Measurements from ENCODE around the gene KATNB1.
A peak's percentile ranks its signal among the peaks of the same experiment; 100 is the strongest.
"Not testable (repeated sequence)": the region's sequence is repeated elsewhere in the genome, so short reads cannot be mapped to it uniquely, and the experiment has no call there.

The KATNB1 gene

GRCh38 chr16:57743886-57744641 lies 8.5 kb downstream of the KATNB1 start:
- no peak for DNase-seq (ENCODE audit: low spot score)

- no peak for DNase-seq (ENCODE audit: low spot score)
These were observed 9.0 kb downstream of the KATNB1 start for GRCh38 chr16:57744642-57744903.

DNA sequence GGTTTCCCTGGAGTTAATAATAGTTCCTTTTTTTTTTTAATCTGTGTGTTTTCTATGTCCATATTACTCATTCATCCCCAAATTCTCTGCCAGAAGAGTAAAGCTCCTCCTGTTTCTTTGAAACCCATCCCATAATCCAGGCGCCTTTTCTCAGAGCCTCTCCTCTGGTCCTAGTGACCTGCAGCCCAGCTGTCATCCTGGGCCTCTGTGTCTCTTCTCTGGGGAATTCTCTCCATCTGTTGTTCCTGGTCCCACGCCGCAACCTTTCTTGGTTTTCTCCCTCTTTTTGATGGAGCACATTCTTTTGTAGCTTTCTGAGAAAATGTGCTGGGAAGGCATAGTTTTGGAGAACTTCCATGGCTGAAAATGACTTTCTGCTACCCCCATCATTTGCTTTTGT lies 10.2 kb downstream of the KATNB1 start:
- no peak for DNase-seq (ENCODE audit: low spot score)

- DNase-seq (ENCODE audit: low spot score): not testable (repeated sequence)
These were observed 10.7 kb downstream of the KATNB1 start for GRCh38 chr16:57746316-57746715.

DNA sequence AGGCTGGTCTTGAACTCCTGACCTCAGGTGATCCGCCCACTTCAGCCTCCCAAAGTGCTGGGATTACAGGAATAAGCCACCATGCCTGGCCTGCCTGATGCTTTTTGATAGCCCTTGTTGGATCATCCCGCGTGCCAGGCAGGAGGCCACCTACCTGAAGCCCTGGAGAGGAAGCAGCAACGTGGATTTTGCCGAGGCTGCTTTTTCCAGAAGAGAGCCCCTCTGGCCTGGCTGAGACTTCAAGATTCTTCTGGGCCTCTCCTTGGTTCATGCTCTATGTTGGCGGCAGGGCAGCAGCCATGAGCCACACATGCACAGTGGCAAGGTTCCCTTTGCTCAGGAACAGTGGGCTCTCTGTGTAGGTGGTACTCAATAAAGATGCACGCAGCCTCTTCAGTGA lies 11.5 kb downstream of the KATNB1 start:
- no peak for DNase-seq (ENCODE audit: low spot score)

- no peak for DNase-seq (ENCODE audit: low spot score)
These were observed 11.9 kb downstream of the KATNB1 start for GRCh38 chr16:57747496-57747895.

DNA sequence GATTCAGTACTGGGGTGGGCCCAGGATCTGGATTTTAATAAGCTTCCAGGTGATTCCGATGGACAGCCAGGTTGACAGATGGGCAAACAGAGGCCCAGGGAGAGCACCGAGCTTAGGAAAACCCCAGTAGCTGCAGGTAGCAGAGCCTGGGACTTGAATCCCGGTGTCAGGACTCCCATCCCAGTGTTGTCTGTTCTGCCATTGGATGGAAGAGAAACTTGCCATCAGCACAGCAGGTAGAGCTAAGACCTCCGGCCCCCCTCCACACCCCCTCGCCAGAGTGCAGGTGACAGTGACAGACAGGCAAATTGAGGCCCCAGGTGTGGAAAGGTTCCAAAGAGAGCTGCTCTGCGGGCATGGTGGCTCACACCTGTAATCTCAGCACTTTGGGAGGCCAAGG lies 12.4 kb downstream of the KATNB1 start:
- no peak for DNase-seq (ENCODE audit: low spot score)

GRCh38 chr16:57748596-57748995 lies 13.0 kb downstream of the KATNB1 start:
- no peak for DNase-seq (ENCODE audit: low spot score)

DNA sequence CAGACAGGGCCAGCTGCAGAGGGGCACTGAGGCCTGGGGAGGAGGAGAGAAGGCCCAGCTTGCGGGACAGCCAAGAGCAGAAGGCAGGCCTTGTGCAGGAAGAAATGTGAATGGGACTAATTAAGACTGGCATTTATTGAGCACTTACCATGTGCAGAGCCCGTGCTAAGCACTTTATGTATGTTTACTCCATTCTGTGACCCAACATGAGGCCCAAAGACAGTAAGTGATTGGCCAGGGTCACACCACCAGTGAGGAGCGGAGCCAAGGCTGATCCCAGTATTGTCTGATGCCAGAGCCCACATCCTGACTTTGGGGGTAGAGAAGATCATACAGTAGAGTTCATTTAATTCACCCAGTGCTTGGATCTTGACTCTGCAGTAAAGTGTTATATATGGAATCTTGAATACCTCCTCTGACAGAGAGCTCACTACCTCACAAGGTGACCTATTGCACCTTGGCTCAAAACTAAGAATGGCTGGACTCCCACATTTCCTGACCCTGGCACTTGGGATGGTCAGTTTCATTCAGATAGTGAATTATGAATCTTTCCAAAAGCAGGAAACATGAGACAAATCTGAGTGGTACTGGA lies 13.6 kb downstream of the KATNB1 start:
- no peak for DNase-seq (ENCODE audit: low spot score)

DNA sequence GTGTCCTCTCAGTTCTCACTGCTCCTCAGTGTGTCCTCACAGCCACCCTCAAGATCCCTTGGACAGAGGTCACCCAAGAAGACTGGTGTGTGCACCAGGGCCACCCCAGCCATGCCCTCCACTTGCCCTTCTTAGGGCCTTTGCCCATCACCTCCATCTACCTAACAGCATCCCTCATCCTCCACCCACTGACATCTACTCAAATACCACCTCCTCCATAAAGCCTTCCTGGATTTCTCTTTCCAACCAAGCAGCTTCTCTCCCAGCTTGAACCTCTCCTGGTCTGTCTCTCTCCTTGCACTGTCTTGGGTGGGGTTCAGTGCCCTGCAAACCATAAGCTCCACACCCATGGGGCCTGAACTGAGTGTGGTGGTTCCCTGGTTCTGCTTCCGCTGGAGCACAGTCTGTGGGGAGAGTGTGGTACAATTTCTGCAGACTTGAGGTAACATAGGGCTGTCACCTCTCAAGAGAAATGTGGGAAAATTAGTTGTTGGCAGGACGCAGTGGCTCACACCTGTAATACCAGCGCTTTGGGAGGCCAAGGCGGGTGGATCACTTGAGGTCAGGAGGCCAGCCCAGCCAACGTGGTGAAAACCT lies 14.4 kb downstream of the KATNB1 start:
- DNase-seq (ENCODE audit: low spot score): no peak

GRCh38 chr16:57750796-57751538 lies 15.4 kb downstream of the KATNB1 start:
- no peak for DNase-seq (ENCODE audit: low spot score)

DNA sequence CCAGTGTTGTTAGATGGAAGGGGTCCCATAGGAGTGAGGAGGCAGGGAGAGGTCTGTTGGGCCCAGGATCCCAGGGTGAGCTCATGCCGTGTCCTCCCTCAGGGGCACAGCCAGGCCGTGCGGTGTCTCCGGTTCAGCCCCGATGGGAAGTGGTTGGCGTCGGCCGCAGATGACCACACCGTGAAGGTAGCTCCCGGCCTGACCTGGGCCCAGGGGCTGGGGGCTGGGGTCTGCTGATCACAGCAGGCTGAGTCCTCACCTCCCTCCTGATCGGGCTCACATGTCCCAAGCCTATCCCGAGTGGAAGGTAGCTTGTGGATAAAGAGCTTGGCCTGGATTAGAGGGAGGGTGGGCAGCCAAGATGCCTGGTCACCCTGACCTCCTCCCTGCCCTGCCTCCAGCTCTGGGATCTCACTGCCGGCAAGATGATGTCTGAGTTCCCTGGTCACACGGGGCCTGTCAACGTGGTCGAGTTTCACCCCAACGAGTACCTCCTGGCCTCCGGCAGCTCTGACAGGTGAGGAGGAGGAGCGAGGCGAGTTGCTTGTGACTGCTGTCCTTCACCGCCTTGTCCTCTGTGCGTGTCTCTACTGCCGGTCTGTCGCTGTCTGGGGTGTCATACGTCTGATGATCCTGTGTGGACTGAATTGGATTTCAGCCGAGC lies 16.1 kb downstream of the KATNB1 start:
- no peak for DNase-seq (ENCODE audit: low spot score)

GRCh38 chr16:57752203-57752580 lies 16.6 kb downstream of the KATNB1 start:
- no peak for DNase-seq (ENCODE audit: low spot score)

GRCh38 chr16:57752581-57753447 lies 17.2 kb downstream of the KATNB1 start:
- DNase-seq (ENCODE audit: low spot score): no peak

DNA sequence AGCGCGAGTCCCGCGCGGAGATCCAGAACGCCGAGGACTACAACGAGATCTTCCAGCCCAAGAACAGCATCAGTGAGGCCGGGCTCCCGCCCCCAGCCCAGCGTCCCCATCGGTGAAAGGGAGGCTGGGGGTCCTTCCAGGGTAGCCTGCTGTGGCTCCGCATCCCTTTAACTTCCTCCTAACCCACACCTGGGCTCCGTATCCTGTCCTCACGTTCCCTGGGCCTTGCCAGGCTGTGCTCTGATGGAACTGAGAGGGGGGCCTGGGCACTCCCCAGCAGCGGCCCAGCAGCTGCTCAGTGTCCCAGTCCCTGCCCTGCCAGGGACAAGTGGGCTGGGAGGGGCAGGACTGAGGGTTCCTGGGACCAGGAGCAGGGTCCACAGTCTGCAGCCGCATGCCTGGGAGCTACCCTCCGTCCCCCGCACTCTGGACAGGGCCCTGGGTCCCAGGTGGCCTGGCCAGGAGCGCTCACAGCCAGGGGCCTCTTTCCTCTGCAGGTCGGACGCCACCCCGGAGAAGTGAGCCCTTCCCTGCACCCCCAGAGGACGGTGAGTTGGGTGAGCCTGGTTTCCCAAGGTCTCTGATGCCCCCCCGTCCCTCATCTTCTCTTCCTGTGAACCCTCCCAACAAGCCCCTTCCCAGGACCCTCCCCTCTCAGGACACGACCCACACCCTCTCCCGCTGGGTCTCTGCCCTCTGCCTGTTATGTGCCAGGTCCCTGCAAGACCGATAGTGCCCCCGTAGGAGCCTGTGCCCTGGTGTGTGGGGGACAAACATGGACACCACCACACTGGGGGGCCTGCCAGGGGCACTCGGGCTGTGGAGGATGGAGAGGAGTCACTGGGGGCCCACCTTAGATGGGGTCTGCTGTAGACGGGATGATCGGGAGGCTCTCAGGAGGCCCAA lies 18.1 kb downstream of the KATNB1 start:
- DNase-seq (ENCODE audit: low spot score): no peak

GRCh38 chr16:57754354-57755060 lies 18.9 kb downstream of the KATNB1 start:
- DNase-seq (ENCODE audit: low spot score): peak; percentile 25

DNA sequence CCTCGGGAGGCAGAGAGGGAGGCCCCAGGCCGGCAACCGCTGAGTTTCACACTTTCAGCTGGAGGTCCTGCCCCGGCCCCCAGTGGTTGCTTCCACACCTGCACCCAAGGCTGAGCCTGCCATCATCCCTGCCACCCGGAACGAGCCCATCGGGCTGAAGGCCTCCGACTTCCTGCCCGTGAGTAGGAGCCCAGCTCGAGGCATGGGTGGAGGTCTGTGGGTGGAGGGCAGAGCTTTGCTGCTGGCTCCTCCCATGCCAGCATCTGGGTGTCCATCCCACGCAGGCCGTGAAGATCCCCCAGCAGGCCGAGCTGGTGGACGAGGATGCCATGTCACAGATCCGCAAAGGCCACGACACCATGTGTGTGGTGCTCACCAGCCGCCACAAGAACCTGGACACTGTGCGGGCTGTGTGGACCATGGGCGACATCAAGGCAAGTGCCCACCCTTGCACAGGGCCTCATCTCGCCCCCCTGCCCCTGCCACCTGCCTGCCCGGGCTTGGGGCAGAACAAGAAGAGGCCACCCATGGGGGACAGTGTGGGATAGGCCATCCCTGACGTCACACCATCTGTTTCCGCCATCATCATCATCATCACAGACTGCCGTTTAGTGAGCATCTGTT lies 19.6 kb downstream of the KATNB1 start:
- DNase-seq (ENCODE audit: low spot score): no peak

- no peak for DNase-seq (ENCODE audit: low spot score)
These were observed 20.3 kb downstream of the KATNB1 start for GRCh38 chr16:57755726-57756423.
